ENCODE results near the gene ANTKMT.

ANTKMT gene

DNA sequence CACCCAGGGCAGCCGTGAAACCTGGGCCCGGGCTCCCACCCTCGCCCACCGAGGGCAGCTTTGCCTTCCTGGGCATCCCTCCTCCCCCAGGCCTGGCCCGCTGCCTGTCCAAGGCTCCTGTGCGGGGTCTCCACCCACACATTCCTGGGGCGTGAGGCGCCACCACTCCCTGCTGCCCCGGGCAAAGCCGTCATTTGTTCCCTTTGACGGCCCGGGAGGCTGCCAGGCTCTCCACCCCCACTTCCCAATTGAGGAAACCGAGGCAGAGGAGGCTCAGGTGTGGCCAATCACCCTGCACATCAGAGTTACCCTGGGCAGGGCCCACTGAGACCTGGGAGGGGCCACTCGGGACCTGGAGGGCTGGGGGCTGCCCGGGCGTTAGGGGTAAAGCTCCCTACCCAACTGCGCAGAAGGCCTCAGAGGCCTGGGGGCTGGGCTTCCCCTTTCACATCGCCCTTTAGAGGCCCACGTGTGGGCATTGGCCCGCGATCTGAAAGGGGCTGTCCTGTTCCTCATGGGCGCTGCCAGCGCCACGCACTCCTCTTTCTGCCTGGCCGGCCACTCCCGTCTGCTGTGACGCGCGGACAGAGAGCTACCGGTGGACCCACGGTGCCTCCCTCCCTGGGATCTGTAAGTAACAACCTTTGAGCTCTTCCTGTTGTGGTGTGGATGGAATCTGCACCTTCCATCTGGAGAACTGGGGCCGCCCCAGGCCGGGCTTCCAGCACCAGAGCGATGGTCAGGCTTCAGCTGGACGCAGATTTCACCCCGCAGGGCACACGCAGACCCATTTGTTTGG, 39.8 kb downstream of the ANTKMT start, which contains the start of gene MSLN:
Gene MSLN, plus strand, starts transcription at position 190 of the 799 bp plus-strand sequence. CDS start 1,947 bp downstream, outside the sequence.
- TF ChIP-seq TAF1 (IDR thresholded peaks at IDR 0.05; ENCODE audit: borderline replicate concordance, low read depth, low read length) (no peak), POLR2AphosphoS5 (IDR thresholded peaks at IDR 0.05; ENCODE audit: low read depth, low read length) (no peak), POLR2A (IDR thresholded peaks at IDR 0.05; ENCODE audit: low read depth, low read length) (no peak)
- FAIRE-seq, result no peak
- DNase-seq (ENCODE audit: insufficient read length), result no peak

- no peak for DNase-seq (ENCODE audit: insufficient read length)
- TF ChIP-seq POLR2AphosphoS5 (IDR thresholded peaks at IDR 0.05; ENCODE audit: low read depth, low read length) (no peak), TAF1 (IDR thresholded peaks at IDR 0.05; ENCODE audit: borderline replicate concordance, low read depth, low read length) (no peak), POLR2A (IDR thresholded peaks at IDR 0.05; ENCODE audit: low read depth, low read length) (no peak)
- no peak for FAIRE-seq
These were observed 40.9 kb downstream of the ANTKMT start for GRCh38 chr16:761625-762513.

- FAIRE-seq (no peak), DNase-seq (ENCODE audit: insufficient read length) (no peak)
- TF ChIP-seq POLR2A (IDR thresholded peaks at IDR 0.05; ENCODE audit: low read depth, low read length) (no peak), TAF1 (IDR thresholded peaks at IDR 0.05; ENCODE audit: borderline replicate concordance, low read depth, low read length) (no peak), POLR2AphosphoS5 (IDR thresholded peaks at IDR 0.05; ENCODE audit: low read depth, low read length) (no peak)
These were observed 41.8 kb downstream of the ANTKMT start for GRCh38 chr16:762595-763268.

DNA sequence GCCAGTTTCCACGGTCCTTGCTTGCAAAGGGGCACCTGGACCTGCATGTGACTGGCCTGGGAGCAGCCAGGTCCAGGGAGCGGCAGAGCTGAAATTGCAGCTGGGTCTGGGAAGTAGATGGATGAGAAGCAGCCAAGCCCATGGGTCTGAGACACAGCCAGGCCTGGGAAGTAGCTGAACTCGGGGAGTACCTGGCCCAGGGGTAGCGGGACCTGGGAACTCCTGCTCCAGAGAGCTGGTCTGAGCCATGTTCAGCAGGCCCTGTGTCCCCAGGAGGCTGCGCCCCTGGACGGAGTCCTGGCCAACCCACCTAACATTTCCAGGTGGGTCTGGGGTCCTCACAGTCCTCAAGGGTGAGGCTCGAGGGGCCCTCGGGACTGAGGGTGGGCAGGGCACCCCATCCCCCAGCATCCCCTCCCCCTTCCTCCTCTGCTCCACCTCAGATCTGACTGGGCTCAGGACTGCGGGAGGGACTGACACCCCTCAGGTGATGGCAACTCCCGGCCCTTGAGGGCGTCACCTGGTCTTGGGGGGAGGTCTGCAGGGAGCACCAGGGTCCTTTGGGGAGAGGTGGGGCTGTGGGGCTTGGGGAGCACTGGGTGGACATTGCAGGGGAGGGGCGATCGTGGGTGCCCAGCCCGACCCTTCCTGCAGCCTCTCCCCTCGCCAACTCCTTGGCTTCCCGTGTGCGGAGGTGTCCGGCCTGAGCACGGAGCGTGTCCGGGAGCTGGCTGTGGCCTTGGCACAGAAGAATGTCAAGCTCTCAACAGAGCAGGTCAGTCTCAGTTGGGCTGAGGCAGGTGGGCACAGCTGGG, 42.6 kb downstream of the ANTKMT start:
- DNase-seq (ENCODE audit: insufficient read length) (no peak), FAIRE-seq (no peak)
- TF ChIP-seq POLR2A (IDR thresholded peaks at IDR 0.05; ENCODE audit: low read depth, low read length) (no peak), POLR2AphosphoS5 (IDR thresholded peaks at IDR 0.05; ENCODE audit: low read depth, low read length) (no peak), TAF1 (IDR thresholded peaks at IDR 0.05; ENCODE audit: borderline replicate concordance, low read depth, low read length) (no peak)

GRCh38 chr16:764184-764750, 43.3 kb downstream of the ANTKMT start:
- DNase-seq (ENCODE audit: insufficient read length) (no peak), FAIRE-seq (no peak)
- TF ChIP-seq POLR2AphosphoS5 (IDR thresholded peaks at IDR 0.05; ENCODE audit: low read depth, low read length) (no peak), POLR2A (IDR thresholded peaks at IDR 0.05; ENCODE audit: low read depth, low read length) (no peak), TAF1 (IDR thresholded peaks at IDR 0.05; ENCODE audit: borderline replicate concordance, low read depth, low read length) (no peak)

DNA sequence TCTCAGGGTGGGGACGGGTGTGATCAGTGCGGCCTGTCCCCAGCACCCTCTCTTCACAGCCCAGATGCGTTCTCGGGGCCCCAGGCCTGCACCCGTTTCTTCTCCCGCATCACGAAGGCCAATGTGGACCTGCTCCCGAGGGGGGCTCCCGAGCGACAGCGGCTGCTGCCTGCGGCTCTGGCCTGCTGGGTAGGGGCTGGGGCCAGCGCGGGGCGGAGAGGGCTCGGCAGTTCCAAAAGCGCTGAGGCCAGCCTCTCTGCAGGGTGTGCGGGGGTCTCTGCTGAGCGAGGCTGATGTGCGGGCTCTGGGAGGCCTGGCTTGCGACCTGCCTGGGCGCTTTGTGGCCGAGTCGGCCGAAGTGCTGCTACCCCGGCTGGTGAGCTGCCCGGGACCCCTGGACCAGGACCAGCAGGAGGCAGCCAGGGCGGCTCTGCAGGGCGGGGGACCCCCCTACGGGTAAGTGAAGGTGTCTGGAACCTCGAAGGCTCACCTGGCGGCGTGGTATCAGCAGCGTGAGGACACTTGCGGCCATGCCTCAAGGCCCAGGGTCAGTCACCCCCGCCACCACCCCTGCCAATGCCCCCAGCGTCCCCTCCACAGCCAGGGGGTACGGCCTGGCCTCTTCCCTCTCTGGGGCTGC, 44.0 kb downstream of the ANTKMT start:
- no peak for FAIRE-seq
- TF ChIP-seq TAF1 (IDR thresholded peaks at IDR 0.05; ENCODE audit: borderline replicate concordance, low read depth, low read length) (no peak), POLR2A (IDR thresholded peaks at IDR 0.05; ENCODE audit: low read depth, low read length) (no peak), POLR2AphosphoS5 (IDR thresholded peaks at IDR 0.05; ENCODE audit: low read depth, low read length) (no peak)
- DNase-seq (ENCODE audit: insufficient read length), result no peak

- FAIRE-seq, result no peak
These were observed 44.5 kb downstream of the ANTKMT start for GRCh38 chr16:765488-765865.

DNA sequence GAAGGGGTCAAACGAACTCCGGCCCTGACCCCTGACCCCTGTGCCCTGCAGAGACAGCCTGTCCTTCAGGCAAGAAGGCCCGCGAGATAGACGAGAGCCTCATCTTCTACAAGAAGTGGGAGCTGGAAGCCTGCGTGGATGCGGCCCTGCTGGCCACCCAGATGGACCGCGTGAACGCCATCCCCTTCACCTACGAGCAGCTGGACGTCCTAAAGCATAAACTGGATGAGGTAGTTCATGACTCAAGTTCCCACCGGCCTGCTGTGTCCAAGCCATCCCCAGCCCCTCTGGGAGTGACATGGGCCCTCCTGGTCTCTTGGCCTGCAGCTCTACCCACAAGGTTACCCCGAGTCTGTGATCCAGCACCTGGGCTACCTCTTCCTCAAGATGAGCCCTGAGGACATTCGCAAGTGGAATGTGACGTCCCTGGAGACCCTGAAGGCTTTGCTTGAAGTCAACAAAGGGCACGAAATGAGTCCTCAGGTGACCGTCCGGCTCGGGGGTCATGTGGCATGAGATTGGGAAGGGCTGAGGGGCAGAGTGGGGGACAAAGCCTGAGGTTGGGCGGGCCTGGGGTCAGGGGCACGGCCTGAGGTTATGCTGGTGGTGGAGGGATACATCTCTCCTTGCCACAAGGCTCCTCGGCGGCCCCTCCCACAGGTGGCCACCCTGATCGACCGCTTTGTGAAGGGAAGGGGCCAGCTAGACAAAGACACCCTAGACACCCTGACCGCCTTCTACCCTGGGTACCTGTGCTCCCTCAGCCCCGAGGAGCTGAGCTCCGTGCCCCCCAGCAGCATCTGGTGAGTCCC, 45.3 kb downstream of the ANTKMT start:
- no peak for DNase-seq (ENCODE audit: insufficient read length)
- FAIRE-seq, result no peak
- TF ChIP-seq POLR2AphosphoS5 (IDR thresholded peaks at IDR 0.05; ENCODE audit: low read depth, low read length), result no peak
- no peak for TF ChIP-seq POLR2A (IDR thresholded peaks at IDR 0.05; ENCODE audit: low read depth, low read length)
- no peak for TF ChIP-seq TAF1 (IDR thresholded peaks at IDR 0.05; ENCODE audit: borderline replicate concordance, low read depth, low read length)

More at GRCh38 chr16:765488-765865, 44.5 kb downstream of the ANTKMT start:
- TF ChIP-seq POLR2AphosphoS5 (IDR thresholded peaks at IDR 0.05; ENCODE audit: low read depth, low read length) (no peak), POLR2A (IDR thresholded peaks at IDR 0.05; ENCODE audit: low read depth, low read length) (no peak), TAF1 (IDR thresholded peaks at IDR 0.05; ENCODE audit: borderline replicate concordance, low read depth, low read length) (no peak)
- DNase-seq (ENCODE audit: insufficient read length), result no peak

Measured in GM12892 (cell line).